Tibial nerve (tissue), 4 donors: Measurements from ENCODE around the gene PPP1R1B.

Experiments
- CTCF ChIP-seq, 5 experiments: fragments of 200-600 bp in 3 of 5; fragments of 450-650 bp in 2 of 5; sonication (generic) in 3 of 5; IDR thresholded peaks; one replicate each; pipeline ENCODE4 v1.5.1; 2016 to 2019; ENCODE audit warnings: antibody characterized with exemption in 5 of 5, mild to moderate bottlenecking in 3 of 5, moderate library complexity in 2 of 5
- EP300 ChIP-seq, 2 donors: sonication (generic); formaldehyde crosslinking; IDR thresholded peaks; one replicate each; pipeline ENCODE4 v1.6.1; 2017; ENCODE audit warnings: antibody characterized with exemption in 2 of 2, mild to moderate bottlenecking in 1 of 2
- POLR2A ChIP-seq, 2 donors: fragments of 450-650 bp; IDR thresholded peaks; one replicate each; pipeline ENCODE4 v1.6.1; 2017; ENCODE audit warnings: antibody characterized with exemption in 2 of 2, mild to moderate bottlenecking in 2 of 2, moderate library complexity in 2 of 2

GRCh38 chr17:39603304-39604016 lies 23.3 kb upstream of the PPP1R1B start:
- TF ChIP-seq CTCF (IDR thresholded peaks at IDR 0.05) (no peak), EP300 (IDR thresholded peaks at IDR 0.05) (no peak), POLR2A (IDR thresholded peaks at IDR 0.05) (no peak)
